Muscle layer of duodenum (tissue), 2 donors: Measurements from ENCODE around the gene NQO2.
"Not testable (repeated sequence)": the region's sequence is repeated elsewhere in the genome, so short reads cannot be mapped to it uniquely, and the experiment has no call there.

ENCODE experiments used
- H3K27ac ChIP-seq: one replicate; pipeline ENCODE4 v1.7.0; 2013; ENCODE audit warnings: mild to moderate bottlenecking, low read length
- H3K27me3 ChIP-seq: one replicate; pipeline ENCODE4 v1.7.0; 2013; ENCODE audit warnings: low read depth, mild to moderate bottlenecking, control low read depth, low read length
- H3K36me3 ChIP-seq, 2 donors: one replicate each; pipeline ENCODE4 v1.7.0; 2013; ENCODE audit warnings: low read length in 2 of 2, control low read depth in 1 of 2, mild to moderate bottlenecking in 1 of 2; ENCODE audit not compliant: insufficient read depth in 2 of 2, control insufficient read depth in 1 of 2
- H3K4me1 ChIP-seq, 2 donors: one replicate each; pipeline ENCODE4 v1.7.0; 2013; ENCODE audit warnings: low read length in 2 of 2, mild to moderate bottlenecking in 2 of 2, control low read depth in 1 of 2, moderate library complexity in 1 of 2; ENCODE audit not compliant: insufficient read depth in 2 of 2, control insufficient read depth in 1 of 2
- H3K4me3 ChIP-seq, 2 donors: one replicate each; pipeline ENCODE4 v1.7.0; 2013; ENCODE audit warnings: low read length in 2 of 2, low read depth in 1 of 2, mild to moderate bottlenecking in 1 of 2
- H3K9me3 ChIP-seq, 2 donors: one replicate each; pipeline ENCODE4 v1.7.0; 2013; ENCODE audit warnings: low read length in 2 of 2, control low read depth in 1 of 2, mild to moderate bottlenecking in 1 of 2; ENCODE audit not compliant: control insufficient read depth in 1 of 2
- donor health status: healthy.

Gene NQO2

GRCh38 chr6:3006476-3006875, 6.8 kb downstream of the NQO2 start:
- peaks cover 22 to 40% of the 10 kb centered on the region in 2 donors for H3K36me3 ChIP-seq
- no peaks in the 10 kb centered on the region for H3K4me1 ChIP-seq
- peaks cover 2 to 8% of the 10 kb centered on the region in 2 donors for H3K9me3 ChIP-seq
- H3K27ac ChIP-seq = no peak overlapping the region
- H3K27me3 ChIP-seq = no peaks in the 10 kb centered on the region
- no peak overlapping the region for H3K4me3 ChIP-seq

- Histone ChIP-seq H3K36me3 (peaks cover 26 to 51% of the 10 kb centered on the region in 2 donors), H3K4me3 (no peak overlapping the region), H3K4me1 (no peaks in the 10 kb centered on the region)
These were observed 7.9 kb downstream of the NQO2 start for GRCh38 chr6:3007571-3007970.

GRCh38 chr6:3008712-3009265, 9.1 kb downstream of the NQO2 start:
- H3K27ac ChIP-seq, H3K4me1 ChIP-seq, H3K27me3 ChIP-seq, H3K4me3 ChIP-seq: not testable (repeated sequence)
- Histone ChIP-seq H3K36me3 (peaks cover 27 to 58% of the 10 kb centered on the region in 2 donors), H3K9me3 (peaks cover 8 to 12% of the 10 kb centered on the region in 2 donors)

More at GRCh38 chr6:3007571-3007970, 7.9 kb downstream of the NQO2 start:
- H3K9me3 ChIP-seq = peaks cover 8 to 12% of the 10 kb centered on the region in 2 donors
- H3K27ac ChIP-seq = no peak overlapping the region
- H3K27me3 ChIP-seq = no peaks in the 10 kb centered on the region

GRCh38 chr6:3009930-3010329, 10.2 kb downstream of the NQO2 start:
- no peaks in the 10 kb centered on the region for H3K27me3 ChIP-seq
- H3K36me3 ChIP-seq = peaks cover 30 to 67% of the 10 kb centered on the region in 2 donors
- peaks cover 8 to 12% of the 10 kb centered on the region in 2 donors for H3K9me3 ChIP-seq
- H3K4me1 ChIP-seq = no peaks in the 10 kb centered on the region
- no peak overlapping the region for H3K27ac ChIP-seq
- no peak overlapping the region for H3K4me3 ChIP-seq

GRCh38 chr6:3011158-3011557, 11.5 kb downstream of the NQO2 start:
- Histone ChIP-seq H3K27me3 (no peaks in the 10 kb centered on the region), H3K36me3 (peaks cover 32 to 76% of the 10 kb centered on the region in 2 donors), H3K4me1 (no peaks in the 10 kb centered on the region), H3K27ac (no peak overlapping the region), H3K4me3 (no peak overlapping the region), H3K9me3 (peaks cover 8 to 12% of the 10 kb centered on the region in 2 donors)

- peaks cover 32 to 77% of the 10 kb centered on the region in 2 donors for H3K36me3 ChIP-seq
- no peaks in the 10 kb centered on the region for H3K27me3 ChIP-seq
- no peak overlapping the region for H3K27ac ChIP-seq
- no peak overlapping the region for H3K4me3 ChIP-seq
- H3K9me3 ChIP-seq = peaks cover 8 to 12% of the 10 kb centered on the region in 2 donors
- H3K4me1 ChIP-seq = no peaks in the 10 kb centered on the region
These were observed 11.9 kb downstream of the NQO2 start for GRCh38 chr6:3011592-3011991.

GRCh38 chr6:3013486-3013885, 13.8 kb downstream of the NQO2 start:
- Histone ChIP-seq H3K27me3 (no peaks in the 10 kb centered on the region), H3K36me3 (peaks cover 39 to 75% of the 10 kb centered on the region in 2 donors), H3K27ac (no peak overlapping the region), H3K9me3 (peaks cover 8 to 12% of the 10 kb centered on the region in 2 donors), H3K4me1 (no peaks in the 10 kb centered on the region), H3K4me3 (no peak overlapping the region)

GRCh38 chr6:3013901-3014674, 14.4 kb downstream of the NQO2 start:
- H3K4me3 ChIP-seq = no peak overlapping the region
- H3K27me3 ChIP-seq = no peaks in the 10 kb centered on the region
- peaks cover 8 to 12% of the 10 kb centered on the region in 2 donors for H3K9me3 ChIP-seq
- no peak overlapping the region for H3K27ac ChIP-seq
- peaks cover 39 to 75% of the 10 kb centered on the region in 2 donors for H3K36me3 ChIP-seq
- no peaks in the 10 kb centered on the region for H3K4me1 ChIP-seq

GRCh38 chr6:3014675-3015066, 15.0 kb downstream of the NQO2 start:
- Histone ChIP-seq H3K27ac (no peak overlapping the region), H3K4me1 (no peaks in the 10 kb centered on the region), H3K36me3 (peaks cover 39 to 78% of the 10 kb centered on the region in 2 donors), H3K4me3 (no peak overlapping the region), H3K27me3 (no peaks in the 10 kb centered on the region), H3K9me3 (peaks cover 8 to 12% of the 10 kb centered on the region in 2 donors)

- Histone ChIP-seq H3K27ac (no peak overlapping the region), H3K4me1 (no peaks in the 10 kb centered on the region), H3K36me3 (peaks cover 39 to 80% of the 10 kb centered on the region in 2 donors), H3K27me3 (no peaks in the 10 kb centered on the region), H3K9me3 (peaks cover 8 to 12% of the 10 kb centered on the region in 2 donors), H3K4me3 (no peak overlapping the region)
These were observed 15.4 kb downstream of the NQO2 start for GRCh38 chr6:3015144-3015543.

- Histone ChIP-seq H3K27me3 (no peaks in the 10 kb centered on the region), H3K27ac (no peak overlapping the region), H3K36me3 (peaks cover 35 to 66% of the 10 kb centered on the region in 2 donors), H3K9me3 (peaks cover 0 to 8% of the 10 kb centered on the region in 2 donors), H3K4me3 (no peak overlapping the region), H3K4me1 (no peaks in the 10 kb centered on the region)
These were observed 17.0 kb downstream of the NQO2 start for GRCh38 chr6:3016473-3017280.
